Loucy (cell line): Measurements from ENCODE around the gene IFT80.

ENCODE experiments used
- H2AFZ ChIP-seq: fragments of 200-600 bp; sonication (generic); 2 replicates; pipeline ENCODE4 v1.6.0; 2016; ENCODE audit warnings: antibody characterized with exemption, mild to moderate bottlenecking, low read length, moderate library complexity
- H3F3A ChIP-seq: fragments of 200-600 bp; 2 replicates; pipeline ENCODE4 v1.6.0; 2016; ENCODE audit warnings: antibody characterized with exemption, low read depth, mild to moderate bottlenecking
- H3K27me3 ChIP-seq: fragments of 200-600 bp; sonication (generic); 2 replicates; pipeline ENCODE4 v1.6.1; 2014; ENCODE audit warnings: low read length, mild to moderate bottlenecking; ENCODE audit not compliant: insufficient read depth, poor library complexity, severe bottlenecking
- H3K36me3 ChIP-seq: fragments of 200-600 bp; sonication (generic); 2 replicates; pipeline ENCODE4 v1.6.1; 2016; ENCODE audit warnings: low read length; ENCODE audit not compliant: insufficient read depth
- H3K4me1 ChIP-seq: fragments of 200-600 bp; sonication (generic); 2 replicates; pipeline ENCODE4 v1.5.1; 2014; ENCODE audit warnings: low read length, mild to moderate bottlenecking; ENCODE audit not compliant: insufficient read depth, poor library complexity, severe bottlenecking
- H3K4me2 ChIP-seq: fragments of 200-600 bp; sonication (generic); 2 replicates; pipeline ENCODE4 v1.6.0; 2014; ENCODE audit warnings: antibody characterized with exemption, low read length, low read depth, mild to moderate bottlenecking; ENCODE audit not compliant: poor library complexity, severe bottlenecking
- H3K4me3 ChIP-seq: fragments of 200-600 bp; sonication (generic); 2 replicates; pipeline ENCODE4 v1.5.1; 2014; ENCODE audit warnings: low read length, mild to moderate bottlenecking, mixed read lengths; ENCODE audit not compliant: poor library complexity, severe bottlenecking
- H3K79me2 ChIP-seq: fragments of 200-600 bp; sonication (generic); 2 replicates; pipeline ENCODE4 v1.6.1; 2014; ENCODE audit warnings: low read length; ENCODE audit not compliant: insufficient read depth
- H3K9ac ChIP-seq: fragments of 200-600 bp; sonication (generic); 2 replicates; pipeline ENCODE4 v1.6.0; 2014; ENCODE audit warnings: mild to moderate bottlenecking, low read depth, low read length, moderate library complexity; ENCODE audit not compliant: poor library complexity, severe bottlenecking
- H3K9me2 ChIP-seq: fragments of 200-600 bp; sonication (generic); replicated peaks from 2 replicates; pipeline ENCODE4 v1.6.1; 2016; ENCODE audit warnings: low read depth, low read length, mixed read lengths
- H3K9me3 ChIP-seq: fragments of 200-600 bp; sonication (generic); 2 replicates; pipeline ENCODE4 v1.6.1; 2014; ENCODE audit warnings: mild to moderate bottlenecking, antibody characterized with exemption, low read length, low read depth; ENCODE audit not compliant: insufficient read depth
- H4K20me1 ChIP-seq: fragments of 200-600 bp; sonication (generic); 2 replicates; pipeline ENCODE4 v1.6.0; 2014; ENCODE audit warnings: antibody characterized with exemption, low read length, mild to moderate bottlenecking; ENCODE audit not compliant: insufficient read depth, poor library complexity, severe bottlenecking
- EZH2phosphoT487 ChIP-seq: fragments of 200-600 bp; IDR thresholded peaks from 2 replicates; pipeline ENCODE4 v1.6.1; 2018; ENCODE audit warnings: antibody characterized with exemption, mild to moderate bottlenecking, moderate library complexity, borderline replicate concordance
- TF ChIP-seq, protein P1 (sequence below): fragments of 200-600 bp; sonication (generic); conservative IDR thresholded peaks from 2 replicates; pipeline ENCODE4 v1.5.1; 2014; ENCODE audit warnings: mild to moderate bottlenecking, antibody characterized with exemption, low read length

IFT80 gene

DNA sequence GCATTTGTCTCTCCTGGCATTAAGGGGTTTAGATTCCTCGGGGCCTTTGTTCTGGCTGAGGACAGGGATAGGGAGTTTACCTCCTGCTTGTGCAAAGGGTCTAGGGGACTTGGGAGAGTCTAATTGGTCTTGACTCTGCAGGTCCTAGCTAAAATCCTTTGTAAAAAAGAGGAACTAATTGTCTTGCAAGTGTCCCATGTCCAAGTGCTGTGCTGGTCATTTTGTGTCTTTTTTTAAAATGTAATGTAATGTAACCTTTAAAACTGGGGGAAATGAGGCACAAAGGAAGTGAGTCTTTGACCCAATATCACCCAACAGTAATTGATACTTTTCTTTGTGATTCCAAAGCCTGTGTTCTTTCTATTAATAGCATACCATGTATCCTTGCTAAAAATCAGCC is 188.7 kb downstream of the IFT80 start:
- TF ChIP-seq EZH2phosphoT487: no peak
- TF ChIP-seq, protein P1, sequence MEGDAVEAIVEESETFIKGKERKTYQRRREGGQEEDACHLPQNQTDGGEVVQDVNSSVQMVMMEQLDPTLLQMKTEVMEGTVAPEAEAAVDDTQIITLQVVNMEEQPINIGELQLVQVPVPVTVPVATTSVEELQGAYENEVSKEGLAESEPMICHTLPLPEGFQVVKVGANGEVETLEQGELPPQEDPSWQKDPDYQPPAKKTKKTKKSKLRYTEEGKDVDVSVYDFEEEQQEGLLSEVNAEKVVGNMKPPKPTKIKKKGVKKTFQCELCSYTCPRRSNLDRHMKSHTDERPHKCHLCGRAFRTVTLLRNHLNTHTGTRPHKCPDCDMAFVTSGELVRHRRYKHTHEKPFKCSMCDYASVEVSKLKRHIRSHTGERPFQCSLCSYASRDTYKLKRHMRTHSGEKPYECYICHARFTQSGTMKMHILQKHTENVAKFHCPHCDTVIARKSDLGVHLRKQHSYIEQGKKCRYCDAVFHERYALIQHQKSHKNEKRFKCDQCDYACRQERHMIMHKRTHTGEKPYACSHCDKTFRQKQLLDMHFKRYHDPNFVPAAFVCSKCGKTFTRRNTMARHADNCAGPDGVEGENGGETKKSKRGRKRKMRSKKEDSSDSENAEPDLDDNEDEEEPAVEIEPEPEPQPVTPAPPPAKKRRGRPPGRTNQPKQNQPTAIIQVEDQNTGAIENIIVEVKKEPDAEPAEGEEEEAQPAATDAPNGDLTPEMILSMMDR: no peak
- Histone ChIP-seq H3K4me2 (no peak overlapping the region), H2AFZ (no peak overlapping the region)

More for the DNA sequence above, 188.7 kb downstream of the IFT80 start:
- Histone ChIP-seq H3K9me2 (no peaks in the 10 kb centered on the region), H3K9me3 (no peaks in the 10 kb centered on the region), H3K36me3 (no peaks in the 10 kb centered on the region), H3K9ac (no peak overlapping the region), H3K79me2 (no peaks in the 10 kb centered on the region), H3K4me1 (no peaks in the 10 kb centered on the region), H3F3A (no peaks in the 10 kb centered on the region), H3K27me3 (no peaks in the 10 kb centered on the region), H4K20me1 (no peaks in the 10 kb centered on the region), H3K4me3 (no peak overlapping the region)
